ENCODE data around the gene ACOT8. TPM values are rescaled to one million over a fixed set of nuclear protein-coding genes. Genes with fewer than 3 reads are reported as not detected.

The ACOT8 gene
- total RNA-seq, 3 donors from 2014 or later (not counting 1 experiment from before 2014, with no cell fraction given) = 30.5 to 35.4 (median 31.7) TPM

- WGBS (ENCODE audit: insufficient coverage) = 90% methylated on average over 2 of the region's 2 CpGs
- Histone ChIP-seq H3K4me1 (ENCODE audit: control insufficient read depth, insufficient read depth, low read length) (peaks cover 19% of the 10 kb centered on the region), H3K27me3 (ENCODE audit: control insufficient read depth, insufficient read depth, low read length) (peaks cover 5% of the 10 kb centered on the region), H3K4me3 (ENCODE audit: low read length) (no peak overlapping the region), H3K27ac (ENCODE audit: low read length) (no peak overlapping the region), H3K36me3 (ENCODE audit: control insufficient read depth, insufficient read depth, low read length) (peaks cover 2% of the 10 kb centered on the region), H3K9me3 (ENCODE audit: control insufficient read depth, insufficient read depth, low read length) (no peaks in the 10 kb centered on the region)
- ATAC-seq (no peak), DNase-seq (no peak)
- Mint-ChIP-seq H3K36me3 (no peaks in the 10 kb centered on the region), H3K9me3 (no peaks in the 10 kb centered on the region), H3K4me3 (no peak overlapping the region), H3K4me1 (peaks cover 16 to 23% of the 10 kb centered on the region in 2 donors), H3K27me3 (ENCODE audit: low read depth in 2 of 2) (peaks cover 14 to 20% of the 10 kb centered on the region in 2 donors), H3K27ac (no peak overlapping the region)
- no peak for TF ChIP-seq CTCF (IDR thresholded peaks at IDR 0.05)
- intact Hi-C loops (cut with micrococcal nuclease) = no loop called here
Measured at GRCh38 chr20:45828589-45828988, 28.6 kb downstream of the ACOT8 start.

- H3K4me3 Mint-ChIP-seq = no peak overlapping the region
- no peaks in the 10 kb centered on the region for H3K9me3 Mint-ChIP-seq
- WGBS (ENCODE audit: insufficient coverage) = 89% methylated on average over 4 of the region's 6 CpGs
- H3K27ac Mint-ChIP-seq = no peak overlapping the region
- Histone ChIP-seq H3K4me1 (ENCODE audit: control insufficient read depth, insufficient read depth, low read length) (peaks cover 16% of the 10 kb centered on the region), H3K27ac (ENCODE audit: low read length) (no peak overlapping the region), H3K9me3 (ENCODE audit: control insufficient read depth, insufficient read depth, low read length) (no peaks in the 10 kb centered on the region), H3K4me3 (ENCODE audit: low read length) (no peak overlapping the region), H3K36me3 (ENCODE audit: control insufficient read depth, insufficient read depth, low read length) (peaks cover 2% of the 10 kb centered on the region), H3K27me3 (ENCODE audit: control insufficient read depth, insufficient read depth, low read length) (peaks cover 10% of the 10 kb centered on the region)
- peaks cover 9 to 18% of the 10 kb centered on the region in 2 donors for H3K4me1 Mint-ChIP-seq
- no peak for TF ChIP-seq CTCF (IDR thresholded peaks at IDR 0.05)
- no peak for ATAC-seq
- intact Hi-C loops (cut with micrococcal nuclease) = no loop called here
- DNase-seq = no peak
- H3K27me3 Mint-ChIP-seq (ENCODE audit: low read depth in 2 of 2) = peaks cover 21 to 27% of the 10 kb centered on the region in 2 donors
- no peaks in the 10 kb centered on the region for H3K36me3 Mint-ChIP-seq
Measured at GRCh38 chr20:45827712-45828111, 29.5 kb downstream of the ACOT8 start.

GRCh38 chr20:45827030-45827652 lies 30.1 kb downstream of the ACOT8 start, which contains the start of gene TNNC2:
TSS of gene TNNC2 (minus strand) at chr20:45827312. CDS start at chr20:45827248, 64 bp downstream.
- DNase-seq (no peak), ATAC-seq (no peak)
- H3K4me1 Mint-ChIP-seq = peaks cover 9 to 17% of the 10 kb centered on the region in 2 donors
- H3K36me3 Mint-ChIP-seq = no peaks in the 10 kb centered on the region
- intact Hi-C loops (cut with micrococcal nuclease) = no loop called here
- 91% methylated on average over 8 of the region's 8 CpGs for WGBS (ENCODE audit: insufficient coverage)
- H3K4me3 Mint-ChIP-seq = no peak within 1 kb of the TSS
- H3K27ac Mint-ChIP-seq = no peak within 1 kb of the TSS
- peaks cover 26 to 30% of the 10 kb centered on the region in 2 donors for H3K27me3 Mint-ChIP-seq (ENCODE audit: low read depth in 2 of 2)
- Histone ChIP-seq H3K27ac (ENCODE audit: low read length) (no peak within 1 kb of the TSS), H3K27me3 (ENCODE audit: control insufficient read depth, insufficient read depth, low read length) (peaks cover 12% of the 10 kb centered on the region), H3K4me3 (ENCODE audit: low read length) (no peak within 1 kb of the TSS), H3K4me1 (ENCODE audit: control insufficient read depth, insufficient read depth, low read length) (peaks cover 16% of the 10 kb centered on the region), H3K36me3 (ENCODE audit: control insufficient read depth, insufficient read depth, low read length) (peaks cover 2% of the 10 kb centered on the region), H3K9me3 (ENCODE audit: control insufficient read depth, insufficient read depth, low read length) (no peaks in the 10 kb centered on the region)
- no peaks in the 10 kb centered on the region for H3K9me3 Mint-ChIP-seq
- no peak for TF ChIP-seq CTCF (IDR thresholded peaks at IDR 0.05)

All from natural killer cell (primary cell).